Coronary artery (tissue), 2 donors: ENCODE results near the gene HOXD12.

ENCODE experiments used
- DNase-seq: peaks from one replicate; pipeline ENCODE4 v3.0.0-alpha.2; 2017; ENCODE audit warnings: low spot score
- H3K27ac ChIP-seq, 2 donors: fragments of 200-600 bp; sonication (generic); one replicate each; pipeline ENCODE4 v1.5.1; 2016 to 2019
- H3K4me3 ChIP-seq: fragments of 200-600 bp; sonication (generic); 2 replicates; pipeline ENCODE4 v1.5.1; 2016; ENCODE audit warnings: mild to moderate bottlenecking, moderate library complexity
- TF ChIP-seq, protein P1 (sequence below): fragments of 200-600 bp; sonication (generic); IDR thresholded peaks from one replicate; pipeline ENCODE4 v1.5.1; 2019; ENCODE audit warnings: antibody characterized with exemption

HOXD12 gene

GRCh38 chr2:176112375-176113302 lies 13.0 kb downstream of the HOXD12 start:
- no peak for DNase-seq
- no peak overlapping the region for H3K4me3 ChIP-seq
- TF ChIP-seq, protein P1, sequence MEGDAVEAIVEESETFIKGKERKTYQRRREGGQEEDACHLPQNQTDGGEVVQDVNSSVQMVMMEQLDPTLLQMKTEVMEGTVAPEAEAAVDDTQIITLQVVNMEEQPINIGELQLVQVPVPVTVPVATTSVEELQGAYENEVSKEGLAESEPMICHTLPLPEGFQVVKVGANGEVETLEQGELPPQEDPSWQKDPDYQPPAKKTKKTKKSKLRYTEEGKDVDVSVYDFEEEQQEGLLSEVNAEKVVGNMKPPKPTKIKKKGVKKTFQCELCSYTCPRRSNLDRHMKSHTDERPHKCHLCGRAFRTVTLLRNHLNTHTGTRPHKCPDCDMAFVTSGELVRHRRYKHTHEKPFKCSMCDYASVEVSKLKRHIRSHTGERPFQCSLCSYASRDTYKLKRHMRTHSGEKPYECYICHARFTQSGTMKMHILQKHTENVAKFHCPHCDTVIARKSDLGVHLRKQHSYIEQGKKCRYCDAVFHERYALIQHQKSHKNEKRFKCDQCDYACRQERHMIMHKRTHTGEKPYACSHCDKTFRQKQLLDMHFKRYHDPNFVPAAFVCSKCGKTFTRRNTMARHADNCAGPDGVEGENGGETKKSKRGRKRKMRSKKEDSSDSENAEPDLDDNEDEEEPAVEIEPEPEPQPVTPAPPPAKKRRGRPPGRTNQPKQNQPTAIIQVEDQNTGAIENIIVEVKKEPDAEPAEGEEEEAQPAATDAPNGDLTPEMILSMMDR: no peak
- H3K27ac ChIP-seq: no peak overlapping the region

- Histone ChIP-seq H3K27ac (no peak overlapping the region), H3K4me3 (no peak overlapping the region)
- no peak for DNase-seq
- TF ChIP-seq, protein P1: no peak
These were observed 14.7 kb downstream of the HOXD12 start for GRCh38 chr2:176114120-176114929.

DNA sequence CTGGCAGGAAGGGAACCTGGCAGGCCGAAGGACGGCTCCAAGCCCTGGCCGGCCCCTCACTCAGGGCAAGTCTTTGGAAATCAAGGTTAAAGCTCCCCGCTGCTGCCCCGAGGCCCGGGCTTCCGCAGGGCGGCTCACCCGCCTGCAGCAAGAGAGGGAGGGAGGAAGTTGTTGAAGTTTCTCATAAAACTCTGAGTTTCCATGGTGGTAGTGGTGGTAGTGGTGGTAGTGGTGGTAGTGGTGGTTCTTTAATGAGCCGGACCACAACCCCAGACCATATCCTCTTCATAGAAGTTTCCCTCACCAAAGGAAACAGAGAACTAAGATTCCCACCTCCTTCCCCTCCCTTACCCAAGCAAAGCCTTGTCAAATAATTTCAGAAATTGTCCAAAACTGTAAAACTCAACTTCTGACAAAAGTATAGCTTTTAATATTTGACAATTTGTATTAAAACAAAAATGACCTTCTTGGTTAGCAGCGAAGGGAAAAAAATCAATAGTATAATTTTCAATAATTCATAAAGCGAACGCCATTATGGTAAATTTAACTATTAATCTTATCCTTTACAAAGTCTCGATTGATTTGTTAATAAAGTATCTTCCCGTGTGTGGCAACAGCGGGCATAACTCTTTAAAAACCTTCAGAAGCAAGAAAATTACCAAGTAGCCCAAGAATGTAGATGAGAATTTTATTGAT lies 15.5 kb downstream of the HOXD12 start:
- no peak overlapping the region for H3K4me3 ChIP-seq
- no peak for DNase-seq
- H3K27ac ChIP-seq: no peak overlapping the region
- TF ChIP-seq, protein P1: no peak

GRCh38 chr2:176115883-176116813 lies 16.6 kb downstream of the HOXD12 start, which contains the start of gene HOXD10:
Gene HOXD10, plus strand, starts transcription at chr2:176116778. Its CDS starts 56 bp downstream, at chr2:176116834.
- DNase-seq: no peak
- TF ChIP-seq, protein P1: no peak
- Histone ChIP-seq H3K27ac (no peak within 1 kb of the TSS), H3K4me3 (no peak within 1 kb of the TSS)

GRCh38 chr2:176117162-176117822 lies 17.7 kb downstream of the HOXD12 start:
- TF ChIP-seq, protein P1: no peak
- no peak overlapping the region for H3K27ac ChIP-seq

More at GRCh38 chr2:176117162-176117822, 17.7 kb downstream of the HOXD12 start:
- no peak for DNase-seq
- no peak overlapping the region for H3K4me3 ChIP-seq
